Activated CD4-positive, alpha-beta T cell treated with anti-CD3 and anti-CD28 coated beads, Interleukin-2, Interleukin-6, amounts not matched to agents 100 ng/mL and 50 ng/mL, durations not matched to agents 16 hours and 8 hours (primary cell): Measurements from ENCODE around the gene WDR82.
"Not testable (repeated sequence)": the region's sequence is repeated elsewhere in the genome, so short reads cannot be mapped to it uniquely, and the experiment has no call there.

Source experiments
- DNase-seq: peaks from one replicate; pipeline ENCODE4 v3.0.0-alpha.2; 2020

WDR82 gene

DNA sequence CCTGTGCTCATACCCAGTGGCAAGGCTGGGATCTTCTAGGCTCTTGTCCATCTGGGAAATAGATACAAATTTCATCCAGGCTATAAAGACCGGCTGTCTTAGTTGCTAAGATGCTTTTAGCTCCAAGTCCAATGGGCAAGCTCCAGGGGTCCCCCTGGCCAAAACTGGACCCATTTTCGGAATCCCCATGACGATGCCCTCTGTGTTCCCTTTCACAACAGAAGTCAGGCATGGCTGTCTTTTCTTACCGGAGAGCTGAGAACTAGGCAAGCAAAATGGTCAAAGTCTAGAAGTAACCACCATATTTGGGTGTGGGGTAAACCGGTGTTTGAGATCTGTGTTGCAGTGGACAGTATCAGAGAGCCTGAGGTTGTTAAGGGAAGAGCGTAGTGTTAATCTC is 10.2 kb upstream of the WDR82 start:
- DNase-seq, result no peak

DNA sequence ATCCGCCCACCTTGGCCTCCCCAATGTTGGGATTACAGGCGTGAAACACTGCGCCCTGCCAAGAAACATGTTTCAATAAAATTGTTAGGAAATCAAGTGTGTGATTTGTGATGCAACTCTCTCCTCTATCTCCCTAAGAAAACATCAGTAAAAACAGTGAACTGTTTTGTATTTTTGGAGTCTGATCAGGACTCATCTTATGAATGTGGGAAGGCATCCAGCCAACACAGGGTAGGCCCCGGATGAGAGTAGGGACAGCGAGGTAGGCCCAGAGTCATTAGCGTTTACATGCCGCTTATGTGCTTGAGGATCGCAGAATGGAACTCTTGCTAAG is 8.3 kb upstream of the WDR82 start:
- no peak for DNase-seq

GRCh38 chr3:52284051-52284450 is 5.6 kb upstream of the WDR82 start:
- DNase-seq, result not testable (repeated sequence)

DNA sequence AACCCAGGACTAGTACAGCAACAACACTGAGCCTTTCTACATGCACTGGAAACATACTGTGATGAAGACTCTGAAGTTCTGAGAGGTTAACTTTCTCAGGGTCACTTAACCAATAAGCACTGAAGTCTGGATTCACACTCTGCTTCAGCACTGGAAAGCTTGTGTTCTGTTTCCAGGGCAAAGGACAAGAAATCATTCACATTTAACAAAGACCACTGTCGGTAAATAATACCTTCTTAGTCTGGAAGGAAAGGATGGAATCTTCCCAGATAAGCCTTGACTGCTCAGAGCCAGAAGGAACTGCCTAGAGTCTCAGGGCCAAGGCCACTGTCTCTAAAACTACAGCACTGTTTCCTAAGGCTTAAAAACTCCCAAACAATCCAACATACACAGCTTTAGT is 4.9 kb upstream of the WDR82 start:
- no peak for DNase-seq

DNA sequence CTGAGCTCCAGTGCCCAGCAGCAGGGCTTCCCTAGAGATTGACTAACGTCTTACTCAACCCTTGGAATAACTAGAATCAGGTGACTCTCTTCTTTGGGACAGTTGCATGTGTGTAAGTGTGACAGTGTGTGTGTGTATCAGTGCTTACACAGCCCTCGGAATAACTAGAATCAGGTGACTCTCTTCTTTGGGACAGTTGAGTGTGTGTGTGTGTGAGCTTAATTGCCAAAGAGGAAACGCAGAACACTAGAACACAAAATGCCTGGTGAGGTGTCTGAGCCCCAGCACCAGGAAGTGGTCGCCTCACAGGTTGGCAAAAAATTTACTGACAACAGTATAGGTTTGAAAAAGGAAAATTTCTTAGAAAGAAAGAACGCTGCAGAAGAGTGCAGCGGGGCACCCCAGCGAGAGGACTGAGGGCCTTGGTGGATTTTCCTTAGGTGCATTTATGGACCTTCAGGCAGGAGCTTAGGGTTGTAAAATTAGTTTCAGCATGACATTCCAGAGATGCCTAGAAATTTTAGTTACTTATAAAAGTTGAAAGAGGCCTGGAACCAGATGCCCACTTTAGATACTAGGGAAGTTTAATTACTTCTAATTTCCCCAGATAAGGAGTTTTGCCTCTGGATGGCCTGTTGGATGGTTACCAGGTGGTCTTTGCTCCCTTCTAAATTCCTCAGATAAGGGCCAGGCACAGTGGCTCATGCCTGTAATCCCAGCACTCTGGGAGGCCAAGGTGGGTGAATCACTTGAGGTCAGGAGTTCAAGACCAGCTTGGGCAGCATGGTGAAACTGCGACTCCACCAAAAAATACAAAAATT is 3.7 kb upstream of the WDR82 start:
- peak; percentile 68 for DNase-seq

- DNase-seq, result no peak
These were observed 1.6 kb upstream of the WDR82 start for GRCh38 chr3:52280050-52280461.

GRCh38 chr3:52279596-52279995 is 1.1 kb upstream of the WDR82 start:
- no peak for DNase-seq

GRCh38 chr3:52277972-52278509 is 408 bp downstream of the WDR82 start:
- no peak for DNase-seq

GRCh38 chr3:52277071-52277964 is 1.1 kb downstream of the WDR82 start:
- peak; percentile 86 for DNase-seq

GRCh38 chr3:52274781-52275180 is 3.7 kb downstream of the WDR82 start:
- DNase-seq, result not testable (repeated sequence)

- no peak for DNase-seq
These were observed 5.6 kb downstream of the WDR82 start for GRCh38 chr3:52272831-52273230.

GRCh38 chr3:52272172-52272571 is 6.3 kb downstream of the WDR82 start:
- not testable (repeated sequence) for DNase-seq

DNA sequence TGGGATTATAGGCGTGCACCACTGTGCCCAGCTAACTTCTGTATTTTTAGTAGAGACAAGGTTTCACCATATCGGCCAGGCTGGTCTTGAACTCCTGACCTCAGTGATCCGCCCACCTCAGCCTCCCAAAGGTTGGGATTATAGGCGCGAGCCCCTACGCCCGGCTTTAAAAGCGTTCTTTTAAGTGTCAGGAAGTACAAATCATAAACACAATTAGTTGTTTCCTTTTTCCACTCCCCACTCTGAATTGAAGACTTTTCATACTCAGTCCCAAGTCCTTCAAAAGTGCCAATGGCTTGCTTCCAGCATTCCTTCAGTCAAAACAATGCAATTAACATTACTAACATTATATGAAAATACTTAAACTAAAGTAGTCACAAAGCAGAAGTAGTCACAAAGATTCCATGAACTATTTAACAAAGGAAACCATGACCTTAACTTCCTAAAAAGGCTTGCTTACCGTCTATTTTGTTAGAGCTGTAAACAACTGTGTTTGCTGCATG is 8.1 kb downstream of the WDR82 start:
- DNase-seq, result no peak

DNA sequence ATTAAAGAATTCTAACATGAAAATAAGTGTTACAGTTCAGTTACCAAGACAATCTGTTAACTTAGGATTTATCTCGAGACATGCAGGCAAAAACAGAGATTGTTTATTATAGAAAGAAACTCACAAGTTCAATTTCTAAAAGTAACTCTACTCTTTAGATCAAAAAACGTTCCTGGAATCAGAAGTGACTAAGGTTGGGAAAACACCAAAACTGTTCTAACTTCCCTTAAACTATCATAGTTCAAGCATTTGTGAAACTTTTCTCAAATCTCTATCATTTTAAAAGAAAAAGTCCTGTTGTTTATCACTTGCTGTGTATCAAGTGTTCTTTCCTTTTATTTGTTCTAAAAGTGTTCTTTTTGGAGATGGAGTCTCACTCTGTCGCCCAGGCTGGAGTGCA is 8.7 kb downstream of the WDR82 start:
- no peak for DNase-seq

DNA sequence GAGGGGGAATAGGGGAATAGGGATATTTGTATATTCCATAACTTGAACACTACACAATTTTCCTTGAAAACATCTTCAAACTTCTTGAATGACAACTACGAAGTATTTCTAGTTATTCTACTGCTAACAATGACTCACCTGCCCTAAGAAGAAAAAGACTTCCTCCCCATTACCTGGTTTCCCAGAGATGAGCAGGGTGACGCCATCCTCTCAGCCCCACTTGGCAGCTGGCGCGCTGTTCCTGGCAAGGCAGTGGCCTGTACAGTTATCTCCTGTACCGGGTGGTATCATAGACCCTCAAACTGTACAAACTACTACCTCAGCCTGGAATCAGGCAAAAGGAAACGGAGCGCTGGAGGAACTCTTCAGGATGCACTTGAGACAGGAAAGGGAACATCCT is 10.4 kb downstream of the WDR82 start:
- peak; percentile 46 for DNase-seq

DNA sequence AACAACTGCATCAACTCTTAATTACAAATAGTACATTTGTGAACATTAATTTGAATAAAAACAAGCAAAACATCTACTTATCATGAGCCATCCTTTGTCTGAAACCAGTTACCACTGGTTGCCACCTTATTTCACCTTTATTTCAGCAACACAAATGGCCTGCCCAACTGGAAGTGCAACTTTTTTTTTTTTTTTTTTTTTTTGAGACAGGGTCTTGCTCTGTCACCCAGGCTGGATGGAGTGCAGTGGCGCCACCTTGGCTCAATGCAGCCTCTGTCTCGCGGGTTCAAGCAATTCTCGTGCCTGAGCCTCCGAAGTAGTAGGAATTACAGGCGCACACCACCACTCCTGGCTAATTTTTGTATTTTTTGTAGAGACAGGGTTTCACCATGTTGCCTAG is 13.1 kb downstream of the WDR82 start:
- DNase-seq, result no peak

DNA sequence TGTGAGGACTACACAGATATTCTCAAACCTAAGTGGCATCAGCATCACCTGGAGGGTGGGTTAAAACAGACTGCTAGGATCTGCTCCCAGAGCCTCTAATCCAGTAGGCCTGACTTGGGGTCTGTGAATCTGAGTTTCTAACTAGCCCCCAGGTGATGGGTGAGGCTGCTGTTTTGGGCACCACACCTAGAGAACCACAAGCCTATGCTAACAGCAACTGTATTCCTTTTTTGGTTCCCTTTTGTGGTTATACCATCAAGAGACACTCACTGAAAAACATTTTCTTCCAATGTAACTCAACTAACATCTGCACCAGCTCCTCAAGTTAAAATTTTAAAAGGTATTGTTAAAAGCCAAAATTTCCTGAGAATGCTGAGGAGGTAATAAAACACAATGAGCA is 16.0 kb downstream of the WDR82 start:
- no peak for DNase-seq

GRCh38 chr3:52259448-52259847 is 19.0 kb downstream of the WDR82 start:
- no peak for DNase-seq

DNA sequence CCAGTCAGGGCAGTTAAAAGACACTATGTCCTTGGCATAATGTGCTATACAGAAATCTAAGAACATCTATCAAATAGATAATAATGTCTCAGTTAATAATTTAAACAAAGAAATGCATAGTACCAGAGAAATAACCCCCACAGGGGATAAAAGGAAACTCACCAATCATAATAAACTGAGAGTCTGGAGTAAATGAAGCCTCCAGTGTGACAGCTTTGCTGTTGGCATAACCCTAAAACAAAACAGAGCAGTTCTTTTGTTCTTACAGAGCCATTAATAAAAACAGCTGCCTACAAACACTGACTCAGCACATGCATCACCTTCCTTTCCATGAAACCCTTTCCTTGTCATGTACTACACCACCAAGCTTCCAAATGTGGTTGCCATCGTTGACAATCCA is 19.4 kb downstream of the WDR82 start:
- DNase-seq, result no peak

DNA sequence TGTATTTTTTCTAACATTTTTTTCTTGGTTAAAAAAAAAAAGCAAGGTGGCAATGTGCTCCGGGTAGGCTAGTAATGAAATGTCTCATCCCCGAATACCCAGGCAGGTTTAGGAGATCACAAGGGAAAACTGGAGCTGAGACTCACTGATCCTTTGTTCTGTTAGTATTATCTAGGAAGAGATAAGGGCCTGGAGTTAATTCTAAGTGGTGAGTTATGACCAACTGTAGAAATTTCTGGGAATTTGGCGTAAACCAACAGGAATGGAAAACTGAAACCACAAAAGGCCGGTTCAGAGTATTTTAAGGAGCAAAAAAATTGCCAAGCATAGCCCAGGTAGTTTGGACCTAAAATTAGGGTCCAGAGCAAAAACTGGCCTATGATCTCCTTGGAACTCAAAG is 20.5 kb downstream of the WDR82 start:
- no peak for DNase-seq

- no peak for DNase-seq
These were observed 21.8 kb downstream of the WDR82 start for GRCh38 chr3:52256622-52257021.

GRCh38 chr3:52256159-52256558 is 22.3 kb downstream of the WDR82 start:
- no peak for DNase-seq

GRCh38 chr3:52254608-52255007 is 23.8 kb downstream of the WDR82 start:
- DNase-seq, result no peak
